Testis (tissue), 3 donors: ENCODE results near the gene STEAP2. TPM values are rescaled to one million over a fixed set of nuclear protein-coding genes. Genes with fewer than 3 reads are reported as not detected.

ENCODE experiments used
- DNase-seq: peaks from one replicate; pipeline ENCODE4 v3.0.0-alpha.2; 2019
- H3K27ac ChIP-seq, 2 donors: fragments of 200-600 bp; sonication (generic); one replicate each; pipeline ENCODE4 v1.5.1; 2019
- H3K27me3 ChIP-seq: fragments of 200-600 bp; sonication (generic); one replicate; pipeline ENCODE4 v1.5.1; 2019
- H3K36me3 ChIP-seq: fragments of 200-600 bp; sonication (generic); one replicate; pipeline ENCODE4 v1.5.1; 2017; ENCODE audit warnings: low read depth; ENCODE audit errors: missing control alignments
- H3K4me1 ChIP-seq: fragments of 200-600 bp; sonication (generic); one replicate; pipeline ENCODE4 v1.5.1; 2019
- H3K4me3 ChIP-seq, 2 donors: fragments of 200-600 bp; sonication (generic); one replicate each; pipeline ENCODE4 v1.5.1; 2017 to 2019
- H3K9me3 ChIP-seq: fragments of 200-600 bp; sonication (generic); one replicate; pipeline ENCODE4 v1.5.1; 2017
- POLR2A ChIP-seq: fragments of 450-650 bp; IDR thresholded peaks from one replicate; pipeline ENCODE4 v1.6.1; 2017; ENCODE audit warnings: antibody characterized with exemption, mild to moderate bottlenecking, moderate library complexity
- WGBS, 2 donors: methylation state at CpG; one replicate each; pipeline ENCODE4 v1.1.5; 2018; 5-methylcytosine and 5-hydroxymethylcytosine counted together
- intact Hi-C: fragments of 100-400 bp; cut with DNase I; formaldehyde crosslinking; loops from one replicate; pipeline ENCODE4 v1.15.1; 2023; ENCODE audit warnings: low total_unique reads
- polyA plus RNA-seq: library from polyadenylated mRNA; stranded (reverse); fragments of 350-450 nt; fragmentation: Illumina TruSeq; extraction: RNeasy Lipid Tissue Mini Kit (QIAGEN cat#74804); gene quantifications from one replicate; pipeline ENCODE4 v1.2.3, GENCODE V29; 2014; ENCODE audit warnings: low read depth, low replicate concordance; ENCODE audit not compliant: insufficient read depth
- total RNA-seq, 2 donors: library from RNA; depleted of rRNA; stranded (reverse); fragments of >200 nt; gene quantifications; one replicate each; pipeline ENCODE4 v1.2.3, GENCODE V29; 2016
- TF ChIP-seq, protein P1 (sequence below), 3 experiments: fragments of 450-650 bp in 2 of 3; fragments of 200-600 bp in 1 of 3; sonication (generic) in 1 of 3; IDR thresholded peaks; one replicate each; pipeline ENCODE4 v1.5.1; 2016 to 2019; ENCODE audit warnings: antibody characterized with exemption in 3 of 3, mild to moderate bottlenecking in 2 of 3, moderate library complexity in 1 of 3

Gene STEAP2
- total and polyA plus RNA-seq, 3 donors from 2014 or later: 1.8 to 4.5 (median 4.3) TPM

DNA sequence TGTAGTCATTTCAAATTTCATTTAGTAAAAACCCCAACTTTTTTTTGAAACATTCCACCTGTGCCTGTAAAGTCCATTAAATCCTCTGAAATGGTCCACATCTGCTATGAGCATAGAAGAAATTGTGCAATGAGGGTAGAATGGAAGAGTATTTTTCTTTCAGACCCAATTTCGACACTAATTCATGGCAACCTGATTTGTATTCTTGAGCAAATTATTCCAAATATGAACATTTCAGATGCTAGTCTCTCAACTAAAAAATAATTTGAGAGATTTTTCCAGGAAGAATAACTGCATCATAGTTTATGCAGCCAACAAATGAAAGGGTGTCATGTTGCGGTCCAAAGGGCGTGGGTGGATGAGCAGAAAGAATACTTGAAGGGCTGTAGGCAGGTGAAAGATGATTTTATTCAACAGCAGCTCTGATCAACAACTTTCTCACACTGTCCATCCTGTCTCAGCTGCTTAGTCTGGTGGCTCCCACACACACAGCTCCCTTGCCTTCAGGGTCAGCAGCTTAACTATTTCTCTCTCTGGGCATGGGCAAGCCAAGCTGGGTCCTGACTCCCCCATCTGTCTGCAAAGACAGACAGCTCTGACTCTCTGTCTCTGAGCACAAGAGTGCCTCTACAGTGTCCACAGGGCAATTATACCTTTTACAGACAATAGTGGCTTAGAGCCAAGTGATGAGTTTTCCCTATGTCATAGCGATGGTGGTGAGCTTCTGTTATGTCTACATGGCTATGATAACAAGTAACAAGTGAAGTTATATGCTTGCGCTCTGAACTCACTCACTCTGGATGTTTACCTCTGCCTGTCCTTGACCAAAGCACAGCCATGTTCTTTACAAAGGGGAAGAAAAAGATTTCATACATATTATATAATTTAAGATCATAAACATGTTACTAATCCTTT lies 11.5 kb downstream of the STEAP2 start:
- 65 to 81% methylated on average over 5 of the region's 5 CpGs for WGBS, 2 donors
- TF ChIP-seq, protein P1, sequence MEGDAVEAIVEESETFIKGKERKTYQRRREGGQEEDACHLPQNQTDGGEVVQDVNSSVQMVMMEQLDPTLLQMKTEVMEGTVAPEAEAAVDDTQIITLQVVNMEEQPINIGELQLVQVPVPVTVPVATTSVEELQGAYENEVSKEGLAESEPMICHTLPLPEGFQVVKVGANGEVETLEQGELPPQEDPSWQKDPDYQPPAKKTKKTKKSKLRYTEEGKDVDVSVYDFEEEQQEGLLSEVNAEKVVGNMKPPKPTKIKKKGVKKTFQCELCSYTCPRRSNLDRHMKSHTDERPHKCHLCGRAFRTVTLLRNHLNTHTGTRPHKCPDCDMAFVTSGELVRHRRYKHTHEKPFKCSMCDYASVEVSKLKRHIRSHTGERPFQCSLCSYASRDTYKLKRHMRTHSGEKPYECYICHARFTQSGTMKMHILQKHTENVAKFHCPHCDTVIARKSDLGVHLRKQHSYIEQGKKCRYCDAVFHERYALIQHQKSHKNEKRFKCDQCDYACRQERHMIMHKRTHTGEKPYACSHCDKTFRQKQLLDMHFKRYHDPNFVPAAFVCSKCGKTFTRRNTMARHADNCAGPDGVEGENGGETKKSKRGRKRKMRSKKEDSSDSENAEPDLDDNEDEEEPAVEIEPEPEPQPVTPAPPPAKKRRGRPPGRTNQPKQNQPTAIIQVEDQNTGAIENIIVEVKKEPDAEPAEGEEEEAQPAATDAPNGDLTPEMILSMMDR (IDR thresholded peaks at IDR 0.05): no peak
- no peak for TF ChIP-seq POLR2A
- Histone ChIP-seq H3K4me1 (no peaks in the 10 kb centered on the region), H3K27ac (no peak overlapping the region), H3K36me3 (no peaks in the 10 kb centered on the region), H3K4me3 (no peak overlapping the region), H3K27me3 (no peaks in the 10 kb centered on the region), H3K9me3 (no peaks in the 10 kb centered on the region)
- DNase-seq: no peak
- intact Hi-C loops: no loop called here

DNA sequence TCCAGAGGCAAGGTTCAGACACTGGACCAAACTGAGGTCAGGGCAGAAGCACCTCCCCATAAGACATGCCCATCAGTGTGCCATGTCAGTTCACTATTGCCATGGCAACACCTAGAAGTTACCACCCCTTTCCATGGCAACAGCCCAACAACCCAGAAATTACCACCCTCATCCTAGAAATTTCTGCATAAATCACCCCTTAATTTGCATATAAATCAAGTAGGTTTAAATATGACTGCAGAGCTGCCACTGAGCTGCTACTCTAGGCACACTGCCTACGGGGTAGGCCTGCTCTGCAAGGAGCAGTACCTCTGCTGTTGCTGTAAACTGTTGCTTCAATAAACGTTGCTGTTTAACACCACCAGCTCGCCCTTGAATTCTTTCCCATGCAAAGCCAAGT lies 12.7 kb downstream of the STEAP2 start:
- H3K4me1 ChIP-seq: no peaks in the 10 kb centered on the region
- H3K27me3 ChIP-seq: no peaks in the 10 kb centered on the region
- 70 to 71% methylated on average over 3 of the region's 3 CpGs for WGBS, 2 donors
- intact Hi-C loops: no loop called here
- DNase-seq: no peak
- H3K4me3 ChIP-seq: no peak overlapping the region
- no peak for TF ChIP-seq POLR2A
- TF ChIP-seq, protein P1 (IDR thresholded peaks at IDR 0.05): no peak
- H3K27ac ChIP-seq: no peak overlapping the region
- no peaks in the 10 kb centered on the region for H3K36me3 ChIP-seq
- no peaks in the 10 kb centered on the region for H3K9me3 ChIP-seq

DNA sequence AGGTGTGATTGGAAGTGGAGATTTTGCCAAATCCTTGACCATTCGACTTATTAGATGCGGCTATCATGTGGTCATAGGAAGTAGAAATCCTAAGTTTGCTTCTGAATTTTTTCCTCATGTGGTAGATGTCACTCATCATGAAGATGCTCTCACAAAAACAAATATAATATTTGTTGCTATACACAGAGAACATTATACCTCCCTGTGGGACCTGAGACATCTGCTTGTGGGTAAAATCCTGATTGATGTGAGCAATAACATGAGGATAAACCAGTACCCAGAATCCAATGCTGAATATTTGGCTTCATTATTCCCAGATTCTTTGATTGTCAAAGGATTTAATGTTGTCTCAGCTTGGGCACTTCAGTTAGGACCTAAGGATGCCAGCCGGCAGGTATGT lies 13.6 kb downstream of the STEAP2 start:
- no peak overlapping the region for H3K27ac ChIP-seq
- H3K36me3 ChIP-seq: no peaks in the 10 kb centered on the region
- H3K27me3 ChIP-seq: no peaks in the 10 kb centered on the region
- TF ChIP-seq POLR2A: no peak
- TF ChIP-seq, protein P1 (IDR thresholded peaks at IDR 0.05): no peak
- H3K9me3 ChIP-seq: no peaks in the 10 kb centered on the region
- WGBS, 2 donors: 93 to 96% methylated on average over 3 of the region's 3 CpGs
- H3K4me3 ChIP-seq: no peak overlapping the region
- intact Hi-C loops: no loop called here
- no peaks in the 10 kb centered on the region for H3K4me1 ChIP-seq
- DNase-seq: no peak

DNA sequence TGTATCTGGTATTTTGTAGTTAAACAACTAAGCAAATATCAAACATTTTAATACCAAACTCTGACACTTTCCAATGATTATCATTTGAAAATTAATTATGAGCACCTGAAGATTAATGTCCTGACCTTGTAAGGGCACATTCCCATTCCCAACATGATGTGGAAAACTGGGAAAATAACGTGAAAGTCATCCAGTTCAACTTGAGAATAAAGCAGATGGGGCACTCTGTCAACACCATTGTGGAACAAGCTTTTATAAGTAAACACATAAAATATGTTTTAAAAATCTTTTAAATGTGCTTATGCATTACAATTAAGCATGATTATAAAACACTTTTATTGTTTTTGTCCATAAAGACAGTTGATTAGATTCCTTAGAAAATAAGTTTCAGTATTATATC lies 14.1 kb downstream of the STEAP2 start:
- no peak overlapping the region for H3K27ac ChIP-seq
- no peak for DNase-seq
- no peaks in the 10 kb centered on the region for H3K9me3 ChIP-seq
- TF ChIP-seq, protein P1 (IDR thresholded peaks at IDR 0.05): no peak
- no peak for TF ChIP-seq POLR2A
- H3K4me3 ChIP-seq: no peak overlapping the region
- H3K4me1 ChIP-seq: no peaks in the 10 kb centered on the region
- no peaks in the 10 kb centered on the region for H3K36me3 ChIP-seq
- no peaks in the 10 kb centered on the region for H3K27me3 ChIP-seq
- intact Hi-C loops: no loop called here
- 65 to 67% methylated on average over 1 of the region's 1 CpG for WGBS, 2 donors

DNA sequence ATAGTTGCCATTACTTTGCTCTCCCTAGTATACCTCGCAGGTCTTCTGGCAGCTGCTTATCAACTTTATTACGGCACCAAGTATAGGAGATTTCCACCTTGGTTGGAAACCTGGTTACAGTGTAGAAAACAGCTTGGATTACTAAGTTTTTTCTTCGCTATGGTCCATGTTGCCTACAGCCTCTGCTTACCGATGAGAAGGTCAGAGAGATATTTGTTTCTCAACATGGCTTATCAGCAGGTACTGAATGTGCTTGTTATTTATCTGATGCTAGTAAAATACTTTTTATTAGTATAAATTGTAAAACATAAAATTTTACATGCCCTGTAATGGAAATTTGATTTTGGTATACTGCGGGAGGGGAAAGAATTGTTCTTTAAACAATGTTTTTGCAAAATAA lies 15.7 kb downstream of the STEAP2 start:
- no peaks in the 10 kb centered on the region for H3K27me3 ChIP-seq
- H3K4me3 ChIP-seq: no peak overlapping the region

More for the DNA sequence above, 15.7 kb downstream of the STEAP2 start:
- Histone ChIP-seq H3K36me3 (no peaks in the 10 kb centered on the region), H3K27ac (no peak overlapping the region), H3K9me3 (no peaks in the 10 kb centered on the region), H3K4me1 (no peaks in the 10 kb centered on the region)
- intact Hi-C loops: no loop called here
- 72 to 87% methylated on average over 5 of the region's 5 CpGs for WGBS, 2 donors
- TF ChIP-seq POLR2A: no peak
- TF ChIP-seq, protein P1 (IDR thresholded peaks at IDR 0.05): no peak
- no peak for DNase-seq
